OCI-LY1 (cell line): ENCODE results near the gene TPR.

Experiments
- H2AFZ ChIP-seq: fragments of 200-600 bp; sonication (generic), shearing (Covaris generic); 2 replicates; pipeline ENCODE4 v1.6.0; 2014; ENCODE audit warnings: antibody characterized with exemption, mild to moderate bottlenecking, low read length
- H3F3A ChIP-seq: fragments of 200-600 bp; sonication (generic), shearing (Covaris generic); 2 replicates; pipeline ENCODE4 v1.6.0; 2014; ENCODE audit warnings: mild to moderate bottlenecking, antibody characterized with exemption, low read length, moderate library complexity; ENCODE audit not compliant: insufficient read depth
- H3K27ac ChIP-seq: fragments of 200-600 bp; sonication (generic); 2 replicates; pipeline ENCODE4 v1.5.1; 2014; ENCODE audit warnings: low read length, mixed run types, mild to moderate bottlenecking, low read depth; ENCODE audit not compliant: poor library complexity, severe bottlenecking
- H3K27me3 ChIP-seq: fragments of 200-600 bp; sonication (generic); 2 replicates; pipeline ENCODE4 v1.6.0; 2014; ENCODE audit warnings: antibody characterized with exemption, mild to moderate bottlenecking, low read length, moderate library complexity; ENCODE audit not compliant: insufficient read depth
- H3K36me3 ChIP-seq: fragments of 200-600 bp; sonication (generic); 2 replicates; pipeline ENCODE4 v1.6.1; 2014; ENCODE audit warnings: mild to moderate bottlenecking, antibody characterized with exemption, low read length, moderate library complexity, mixed read lengths; ENCODE audit not compliant: insufficient read depth
- H3K4me1 ChIP-seq: fragments of 200-600 bp; sonication (generic); 2 replicates; pipeline ENCODE4 v1.5.1; 2014; ENCODE audit warnings: mild to moderate bottlenecking, low read length, moderate library complexity; ENCODE audit not compliant: insufficient read depth, severe bottlenecking
- H3K4me2 ChIP-seq: fragments of 200-600 bp; sonication (generic), shearing (Covaris generic); 2 replicates; pipeline ENCODE4 v1.6.1; 2014; ENCODE audit warnings: low read length
- H3K4me3 ChIP-seq: fragments of 200-600 bp; sonication (generic); 2 replicates; pipeline ENCODE4 v1.5.1; 2014; ENCODE audit warnings: low read length, low read depth, mild to moderate bottlenecking, mixed read lengths; ENCODE audit not compliant: poor library complexity, severe bottlenecking
- H3K79me2 ChIP-seq: fragments of 200-600 bp; shearing (Covaris generic); 2 replicates; pipeline ENCODE4 v1.6.1; 2016; ENCODE audit warnings: mixed run types, low read length, mixed read lengths; ENCODE audit not compliant: insufficient read depth
- H3K9ac ChIP-seq: fragments of 200-600 bp; sonication (generic), shearing (Covaris generic); 2 replicates; pipeline ENCODE4 v1.6.1; 2014; ENCODE audit warnings: mild to moderate bottlenecking, low read length, mixed read lengths
- H3K9me2 ChIP-seq: fragments of 200-600 bp; sonication (generic), shearing (Covaris generic); 2 replicates; pipeline ENCODE4 v1.6.1; 2014; ENCODE audit warnings: low read depth, mild to moderate bottlenecking, low read length, mixed read lengths
- H3K9me3 ChIP-seq: fragments of 200-600 bp; shearing (Covaris generic); 2 replicates; pipeline ENCODE4 v1.6.1; 2014; ENCODE audit warnings: low read length, mixed read lengths
- H4K20me1 ChIP-seq: fragments of 200-600 bp; sonication (generic), shearing (Covaris generic); 2 replicates; pipeline ENCODE4 v1.6.0; 2016; ENCODE audit warnings: mild to moderate bottlenecking, low read length; ENCODE audit not compliant: insufficient read depth
- CTCF ChIP-seq: fragments of 200-600 bp; sonication (generic), shearing (Covaris generic); IDR thresholded peaks from 2 replicates; pipeline ENCODE4 v1.5.1; 2017; ENCODE audit warnings: mild to moderate bottlenecking, antibody characterized with exemption, low read length, moderate library complexity, mixed read lengths
- EZH2 ChIP-seq: fragments of 200-600 bp; sonication (generic), shearing (Covaris generic); IDR thresholded peaks from 2 replicates; pipeline ENCODE4 v1.8.0; 2017; ENCODE audit warnings: borderline replicate concordance, mixed run types, mild to moderate bottlenecking, antibody characterized with exemption, low read length, moderate library complexity, mixed read lengths

The TPR gene

GRCh38 chr1:186337554-186337953 lies 37.5 kb downstream of the TPR start:
- Histone ChIP-seq H2AFZ (no peak overlapping the region), H3K9me2 (no peaks in the 10 kb centered on the region), H3K79me2 (no peaks in the 10 kb centered on the region), H3K4me3 (no peak overlapping the region), H4K20me1 (no peaks in the 10 kb centered on the region), H3K4me2 (no peak overlapping the region), H3K4me1 (no peaks in the 10 kb centered on the region), H3F3A (no peaks in the 10 kb centered on the region), H3K27ac (no peak overlapping the region), H3K27me3 (no peaks in the 10 kb centered on the region), H3K9me3 (no peaks in the 10 kb centered on the region), H3K9ac (no peak overlapping the region), H3K36me3 (peaks cover 91% of the 10 kb centered on the region)
- TF ChIP-seq CTCF = no peak
- no peak for TF ChIP-seq EZH2

DNA sequence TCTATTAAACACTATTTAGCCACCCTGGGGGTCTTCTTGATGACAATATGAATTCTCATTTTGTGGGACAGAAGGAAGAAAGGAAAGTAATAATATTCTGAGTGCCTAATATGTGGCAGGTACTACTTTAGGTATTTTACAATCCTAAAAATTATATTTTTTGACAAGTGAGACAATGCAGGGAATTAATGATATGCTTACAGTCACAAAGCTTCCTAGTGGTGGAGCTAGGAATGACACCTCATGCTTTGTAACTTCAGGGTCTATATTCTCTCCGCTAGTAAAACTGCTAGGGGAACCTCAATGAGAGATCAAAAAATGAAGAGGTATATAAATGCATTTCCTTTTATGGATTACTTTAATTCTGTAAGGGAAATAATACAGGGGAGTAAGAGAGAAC lies 44.3 kb downstream of the TPR start:
- Histone ChIP-seq H3K36me3 (peaks cover 82% of the 10 kb centered on the region), H3K9me3 (no peaks in the 10 kb centered on the region), H4K20me1 (no peaks in the 10 kb centered on the region), H3K79me2 (no peaks in the 10 kb centered on the region), H3K4me1 (no peaks in the 10 kb centered on the region), H3K27me3 (no peaks in the 10 kb centered on the region), H3K4me3 (no peak overlapping the region), H3K4me2 (no peak overlapping the region), H3K27ac (no peak overlapping the region), H3K9me2 (no peaks in the 10 kb centered on the region), H3K9ac (no peak overlapping the region), H3F3A (no peaks in the 10 kb centered on the region), H2AFZ (no peak overlapping the region)
- TF ChIP-seq CTCF (peak; percentile 20; the same call in 1 of the 2 replicates), EZH2 (no peak)

DNA sequence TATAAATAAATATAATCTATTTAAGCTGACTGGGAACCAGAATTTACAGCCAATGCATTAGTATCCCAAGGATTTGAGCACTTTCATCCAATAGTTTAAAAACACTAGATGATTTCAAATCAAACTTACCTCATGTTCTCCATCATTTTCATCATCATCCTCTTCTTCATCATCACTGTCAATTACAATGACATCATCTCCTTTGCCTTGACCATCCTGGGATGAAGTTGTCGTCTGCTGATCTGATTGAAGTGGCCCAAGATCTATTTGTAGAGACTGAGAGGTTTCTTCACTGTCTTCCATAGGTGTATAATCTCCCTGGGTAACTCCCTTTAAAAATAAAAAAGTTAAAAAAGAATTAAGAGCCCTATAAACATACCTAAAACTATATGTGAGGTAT lies 47.7 kb downstream of the TPR start:
- H3K9me2 ChIP-seq = no peaks in the 10 kb centered on the region
- no peak overlapping the region for H2AFZ ChIP-seq
- no peaks in the 10 kb centered on the region for H3K79me2 ChIP-seq
- peaks cover 76% of the 10 kb centered on the region for H3K36me3 ChIP-seq
- no peaks in the 10 kb centered on the region for H3K27me3 ChIP-seq
- no peak overlapping the region for H3K4me2 ChIP-seq
- TF ChIP-seq EZH2 (no peak), CTCF (no peak)
- no peaks in the 10 kb centered on the region for H3F3A ChIP-seq
- no peak overlapping the region for H3K4me3 ChIP-seq
- no peak overlapping the region for H3K9ac ChIP-seq
- no peaks in the 10 kb centered on the region for H4K20me1 ChIP-seq
- no peaks in the 10 kb centered on the region for H3K4me1 ChIP-seq
- H3K27ac ChIP-seq = no peak overlapping the region
- H3K9me3 ChIP-seq = no peaks in the 10 kb centered on the region
